ENCODE results near the gene FAM236B.
"Not testable (repeated sequence)": the region's sequence is repeated elsewhere in the genome, so short reads cannot be mapped to it uniquely, and the experiment has no call there.

Gene FAM236B

DNA sequence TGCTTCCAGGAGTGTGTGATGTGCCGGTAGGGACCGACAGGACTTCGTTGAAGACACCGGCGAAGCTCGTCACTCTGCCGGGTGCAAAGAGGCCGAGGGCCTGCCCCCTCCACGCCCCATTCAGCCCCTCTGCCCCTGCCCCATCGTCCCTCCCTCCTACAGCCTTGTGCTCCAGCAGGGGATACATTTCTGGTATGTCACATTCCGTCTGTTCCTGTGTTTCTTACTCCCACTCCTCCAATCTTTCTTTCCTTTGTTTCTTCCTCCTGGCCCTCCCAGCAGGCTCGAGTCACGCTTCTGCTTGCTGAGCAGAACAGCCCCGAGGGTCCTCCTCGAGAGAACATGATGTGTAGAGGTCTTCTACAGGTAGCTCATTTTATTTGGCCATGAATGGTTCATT lies at the start of gene FAM236B:
Gene FAM236B (minus strand): TSS at position 101 of the 400 bp plus-strand sequence. CDS start 100 bp downstream, at position 1.
- DNase-seq: not testable (repeated sequence)

DNA sequence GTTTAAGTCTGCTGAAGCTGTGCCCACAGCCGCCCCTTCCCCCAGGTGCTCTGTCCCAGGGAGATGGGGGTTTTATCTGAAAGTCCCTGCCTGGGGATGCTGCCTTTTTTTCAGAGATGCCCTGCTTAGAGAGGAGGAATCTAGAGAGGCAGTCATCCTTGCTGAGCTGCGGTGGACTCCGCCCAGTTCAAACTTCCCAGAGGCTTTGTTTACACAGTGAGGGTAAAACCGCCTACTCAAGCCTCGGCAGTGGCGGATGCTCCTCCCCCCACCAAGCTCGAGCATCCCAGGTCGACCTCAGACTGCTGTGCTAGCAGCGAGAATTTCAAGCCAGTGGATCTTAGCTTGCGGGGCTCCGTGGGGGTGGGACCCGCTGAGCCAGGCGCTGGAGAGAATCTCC lies 48.2 kb upstream of the FAM236B start:
- not testable (repeated sequence) for DNase-seq

DNA sequence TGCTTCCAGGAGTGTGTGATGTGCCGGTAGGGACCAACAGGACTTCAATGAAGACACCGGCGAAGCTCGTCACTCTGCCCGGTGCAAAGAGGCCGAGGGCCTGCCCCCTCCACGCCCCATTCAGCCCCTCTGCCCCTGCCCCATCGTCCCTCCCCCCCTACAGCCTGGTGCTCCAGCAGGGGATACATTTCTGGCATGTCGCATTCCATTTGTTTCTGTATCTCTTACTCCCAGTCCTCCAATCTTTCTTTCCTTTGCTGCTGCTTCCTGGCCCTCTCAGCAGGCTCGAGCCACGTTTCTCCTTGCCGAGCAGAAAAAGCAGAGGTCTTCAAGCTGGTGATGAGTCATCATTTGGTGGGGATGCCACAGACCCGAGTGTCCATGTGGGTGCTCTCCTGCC lies 25.6 kb upstream of the FAM236B start, which contains the start of gene FAM236D:
Gene FAM236D (minus strand): TSS at position 101 of the 400 bp plus-strand sequence. CDS start 100 bp downstream, at position 1.
- DNase-seq: not testable (repeated sequence)

DNA sequence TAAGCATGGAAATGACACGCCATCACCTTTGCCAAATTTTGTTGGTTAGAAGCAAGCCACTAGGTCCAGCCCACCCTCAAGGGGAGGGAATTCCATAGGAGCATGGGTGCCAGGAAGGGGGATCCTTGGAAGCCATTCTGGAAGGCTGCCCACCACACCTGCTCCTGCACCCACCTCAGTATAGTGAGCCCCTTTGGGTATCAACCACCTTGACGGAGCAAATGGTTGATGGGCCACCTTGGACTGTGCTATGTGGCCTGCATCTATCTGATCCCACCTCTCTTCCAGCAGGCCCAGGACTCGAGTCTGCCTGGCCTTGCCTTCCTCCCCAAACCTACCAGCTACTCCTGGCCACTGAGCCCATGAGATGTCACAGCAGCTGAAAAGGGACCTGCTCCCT lies 7.9 kb upstream of the FAM236B start:
- not testable (repeated sequence) for DNase-seq

DNA sequence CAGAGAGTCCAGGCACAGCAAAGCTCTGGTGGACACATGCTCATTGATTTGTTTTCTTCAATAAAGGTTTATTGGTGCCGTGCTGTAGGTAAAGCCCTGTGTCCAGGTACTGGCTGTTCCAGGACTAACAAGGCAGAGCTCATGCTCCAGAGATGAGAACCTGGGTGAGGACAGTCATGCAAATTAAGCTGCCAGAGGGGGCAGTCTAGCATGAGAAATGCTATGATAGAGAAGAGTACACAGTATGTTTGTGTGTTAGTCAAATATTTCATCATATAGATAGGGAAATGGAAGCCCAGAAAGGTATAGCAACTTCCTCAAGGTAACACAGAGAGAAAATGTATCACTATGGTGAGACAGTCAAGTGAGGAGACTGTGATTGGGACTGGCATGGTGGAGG lies 5.7 kb upstream of the FAM236B start:
- not testable (repeated sequence) for DNase-seq

DNA sequence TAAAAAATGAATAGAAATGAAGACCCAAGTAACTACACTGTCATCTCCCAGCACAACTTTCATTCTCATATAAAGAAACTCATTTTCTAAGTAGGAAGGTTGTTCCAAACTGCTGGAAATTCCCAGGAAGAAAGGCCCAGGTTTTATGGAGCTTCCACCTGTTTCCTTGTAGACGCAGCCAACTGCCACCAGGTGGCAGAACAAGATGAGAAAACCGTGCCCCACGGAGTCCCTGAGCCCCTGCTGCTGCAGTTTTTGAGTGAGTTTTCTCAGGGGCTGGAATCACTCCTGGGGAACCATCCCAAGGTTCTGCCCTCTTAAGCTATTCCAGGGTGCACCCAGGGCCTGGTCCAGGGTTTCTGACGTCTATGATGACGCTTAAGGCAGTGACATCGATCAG lies 1.5 kb upstream of the FAM236B start:
- not testable (repeated sequence) for DNase-seq

DNA sequence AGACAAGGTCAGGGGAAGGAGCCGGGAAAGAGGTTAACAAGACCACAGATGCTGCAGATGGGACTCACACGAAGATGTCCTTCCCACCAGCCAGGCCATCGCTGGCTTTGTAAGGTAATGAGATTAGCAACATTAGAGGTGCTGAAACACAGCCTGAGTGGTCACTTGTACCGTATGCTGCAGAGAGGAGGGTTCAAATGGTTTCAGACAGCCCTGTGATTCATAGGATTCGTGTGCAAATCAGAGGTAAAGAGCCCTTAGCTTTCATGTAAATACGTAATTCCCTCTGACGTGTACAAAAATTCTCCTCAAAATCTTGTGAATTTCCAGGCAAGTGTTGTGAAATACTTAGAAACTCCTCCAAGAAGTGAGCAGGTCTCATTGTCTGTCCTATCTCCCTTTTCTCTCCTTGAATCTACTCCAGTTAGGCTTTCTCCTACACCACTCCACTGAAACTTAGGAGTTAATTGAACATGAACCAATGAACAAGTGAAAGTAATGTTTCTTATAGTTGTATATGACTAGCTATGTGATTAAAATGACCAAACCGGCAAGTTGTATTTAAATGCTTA lies 991 bp upstream of the FAM236B start:
- DNase-seq: not testable (repeated sequence)

DNA sequence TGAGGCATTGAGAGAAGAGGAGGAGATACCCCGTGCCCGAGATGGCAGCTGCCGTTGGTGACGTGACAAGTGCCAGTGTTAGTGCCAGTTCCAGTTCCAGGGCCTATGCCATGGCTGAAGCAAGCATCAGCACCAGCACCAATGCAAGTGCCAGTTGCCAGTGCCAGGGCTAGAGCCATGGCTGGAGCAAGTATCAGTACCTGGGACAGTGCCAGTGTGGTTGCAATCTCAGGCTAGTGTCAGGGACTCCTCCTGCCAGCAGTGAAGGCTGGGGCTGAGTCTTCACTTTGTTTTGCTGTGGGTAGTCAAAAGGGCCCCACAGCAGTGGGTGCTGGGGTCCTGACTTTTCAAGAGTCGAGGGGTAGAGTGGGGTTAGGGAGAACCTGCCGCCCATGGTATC lies 4.3 kb downstream of the FAM236B start:
- DNase-seq: not testable (repeated sequence)

DNA sequence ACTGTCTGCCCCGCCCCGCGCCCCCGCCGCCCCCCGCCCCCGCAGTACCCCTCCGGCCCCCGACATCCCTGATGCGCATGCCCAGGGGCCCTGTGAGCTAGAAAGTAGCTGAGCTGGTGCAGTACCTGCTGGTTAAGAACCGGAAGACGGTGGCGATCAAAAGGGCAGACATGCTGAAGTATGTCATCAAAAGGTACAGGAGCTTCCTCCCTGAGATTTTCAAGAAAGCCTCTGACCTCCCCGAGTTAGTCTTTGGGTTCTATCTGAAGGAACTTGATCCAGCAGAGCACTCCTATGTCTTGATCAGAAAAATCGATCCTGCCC lies 5.0 kb downstream of the FAM236B start:
- not testable (repeated sequence) for DNase-seq

DNA sequence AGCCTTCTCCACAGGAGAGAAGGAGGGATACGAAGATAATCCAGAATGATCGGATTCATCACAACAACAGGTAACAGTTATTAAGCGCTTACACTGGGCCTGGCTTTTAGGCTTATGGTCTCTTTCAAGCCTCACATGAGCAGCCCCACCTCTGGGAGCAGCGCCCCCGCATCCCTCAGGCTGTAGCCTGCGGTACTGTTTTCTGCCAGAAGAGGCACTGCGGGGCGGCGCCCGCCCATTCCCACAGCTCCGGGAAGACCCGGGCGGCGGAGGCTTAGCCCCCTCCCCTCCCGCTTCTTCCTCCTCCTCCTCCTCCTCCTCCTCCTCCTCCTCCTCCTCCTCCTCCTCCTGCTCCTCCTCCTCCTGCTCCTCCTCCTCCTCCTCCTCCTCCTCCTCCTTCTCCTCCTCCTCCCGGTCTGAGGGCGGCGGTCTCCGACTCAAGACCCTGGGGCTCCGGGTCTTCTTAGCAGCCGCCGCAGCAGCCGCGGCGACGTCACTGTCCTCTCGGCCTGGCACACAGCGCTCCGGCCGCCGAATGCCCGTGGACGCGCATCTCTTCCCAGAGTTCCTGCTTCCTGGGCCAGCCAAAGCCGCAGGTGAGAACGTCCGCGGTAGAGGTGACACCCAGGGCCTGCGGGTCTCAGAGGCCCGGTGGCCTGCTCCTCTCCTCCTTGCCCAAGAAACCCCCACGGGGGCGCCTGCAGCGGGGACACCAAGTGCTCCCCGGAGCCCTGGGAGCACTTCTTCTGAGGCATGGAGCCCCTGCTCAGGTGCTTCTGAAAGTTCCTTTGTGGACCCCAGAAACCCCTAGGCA lies 5.6 kb downstream of the FAM236B start, which contains the start of gene DMRTC1B:
Gene DMRTC1B (plus strand): TSS at position 238 of the 814 bp plus-strand sequence. CDS start 68,246 bp downstream, outside the sequence.
- DNase-seq: not testable (repeated sequence)

DNA sequence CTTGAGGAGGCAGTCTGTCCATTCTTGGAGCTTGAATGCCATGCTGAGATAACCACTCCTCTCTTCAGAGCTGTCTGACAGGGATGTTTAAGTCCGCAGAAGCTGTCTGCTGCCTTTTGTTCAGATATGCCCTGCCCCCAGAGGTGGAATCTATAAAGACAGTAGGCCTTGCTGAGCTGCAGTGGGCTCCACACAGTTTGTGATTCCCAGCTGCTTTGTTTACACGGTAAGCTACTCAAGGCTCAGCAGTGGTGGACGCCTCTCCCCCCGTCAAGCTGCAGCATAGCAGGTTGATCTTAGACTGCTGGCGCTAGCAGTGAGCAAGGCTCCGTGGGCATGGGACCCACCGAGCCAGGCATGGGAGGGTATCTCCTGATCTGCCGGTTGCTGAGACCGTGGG lies 22.0 kb downstream of the FAM236B start:
- not testable (repeated sequence) for DNase-seq

DNA sequence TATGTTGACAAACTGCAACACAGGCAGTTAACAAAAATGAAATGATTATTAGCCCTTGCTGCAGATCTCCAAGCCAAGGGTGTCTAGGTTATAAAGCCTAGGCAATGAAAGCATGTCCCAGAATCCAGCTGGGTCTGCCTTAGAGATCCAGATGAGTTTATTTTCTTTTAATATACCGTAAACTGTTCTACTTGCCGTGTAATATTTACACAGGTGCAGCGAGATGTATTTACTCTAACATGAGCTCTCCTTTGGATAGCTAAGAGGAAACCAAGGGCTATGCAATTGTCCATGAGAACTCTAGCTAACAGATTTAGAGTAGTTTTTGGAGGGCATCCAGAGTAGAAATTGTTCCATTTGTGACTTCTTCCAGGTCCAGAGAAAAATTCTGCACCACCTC lies 33.9 kb downstream of the FAM236B start:
- DNase-seq: not testable (repeated sequence)

DNA sequence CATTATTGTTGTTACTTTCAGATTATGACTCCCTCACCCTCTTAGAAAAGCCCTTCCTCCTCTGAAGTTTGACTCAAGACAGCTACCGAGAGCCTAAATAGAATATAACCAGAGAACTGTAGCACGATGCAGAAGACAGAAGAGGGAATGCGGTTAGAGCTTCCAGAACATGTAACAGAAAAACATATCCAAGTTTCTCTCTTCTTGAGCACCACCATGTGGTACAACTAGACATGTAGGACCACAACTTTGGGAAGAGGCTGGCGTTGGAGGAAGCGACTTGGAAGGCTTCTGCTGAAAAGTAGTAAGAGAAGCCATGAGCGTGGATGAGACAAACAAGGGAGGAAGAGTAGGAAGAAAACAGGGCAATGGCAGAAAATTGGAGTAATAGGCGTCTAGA lies 36.9 kb downstream of the FAM236B start:
- not testable (repeated sequence) for DNase-seq

DNA sequence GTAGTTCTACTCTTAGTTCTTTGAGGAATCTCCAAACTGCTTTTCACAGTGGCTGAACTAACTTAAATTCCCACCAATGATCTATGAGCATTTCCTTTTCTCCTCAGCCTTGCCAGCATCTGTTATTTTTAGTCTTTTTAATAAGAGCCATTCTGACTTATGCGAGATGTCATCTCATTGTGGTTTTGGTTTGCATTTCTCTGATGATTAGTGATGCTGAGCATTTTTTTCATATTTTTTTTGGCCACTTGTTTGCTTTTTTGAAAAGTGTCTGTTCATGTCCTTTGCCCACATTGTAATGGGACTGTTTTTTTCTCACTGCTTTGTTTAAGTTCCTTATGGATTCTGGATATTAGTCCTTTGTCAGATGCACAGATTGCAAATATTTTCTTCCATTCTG lies 46.9 kb downstream of the FAM236B start:
- no peak for DNase-seq

DNA sequence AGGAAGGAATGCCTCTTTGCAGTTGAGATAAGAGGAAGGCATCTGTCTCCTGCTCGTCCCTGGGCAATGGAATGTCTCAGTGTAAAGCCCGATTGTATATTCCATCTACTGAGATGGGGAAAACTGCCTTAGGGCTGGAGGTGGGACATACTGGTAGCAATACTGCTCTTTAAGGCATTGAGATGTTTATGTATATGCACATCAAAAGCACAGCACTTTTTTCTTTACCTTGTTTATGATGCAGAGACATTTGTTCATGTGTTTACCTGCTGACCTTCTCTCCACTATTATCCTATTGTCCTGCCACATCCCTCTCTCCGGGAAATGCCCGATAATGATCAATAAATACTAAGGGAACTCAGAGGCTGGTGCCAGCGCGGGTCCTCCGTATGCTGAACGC lies 48.8 kb downstream of the FAM236B start:
- not testable (repeated sequence) for DNase-seq

All from activated CD4-positive, alpha-beta T cell treated with anti-CD3 and anti-CD28 coated beads for 1 hour (primary cell).